ENCODE data around the gene ADIPOR2. TPM values are rescaled to one million over a fixed set of nuclear protein-coding genes. Genes with fewer than 3 reads are reported as not detected.

The ADIPOR2 gene
- polyA plus RNA-seq, 2 of the 4 experiments (the other 2 are of a cell fraction), result 60.4 to 65.4 TPM

DNA sequence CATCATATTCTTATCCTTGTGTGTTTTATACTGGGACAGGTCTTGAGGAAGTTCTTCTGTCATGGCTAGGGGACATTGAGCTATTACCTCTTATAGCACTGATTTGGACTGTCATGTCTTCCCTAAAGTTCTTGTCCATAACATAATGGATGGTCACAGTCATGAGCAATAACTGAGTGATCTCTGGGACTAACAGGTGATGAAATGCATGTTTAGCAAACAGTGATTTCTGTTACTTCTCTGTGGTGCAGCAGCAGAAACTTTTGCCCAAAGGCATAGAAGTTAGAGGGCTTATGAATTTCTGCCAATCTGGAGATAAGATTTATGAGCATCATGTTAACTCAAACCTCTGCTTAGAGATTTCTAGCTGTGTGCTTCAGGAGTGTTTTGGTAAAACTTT is 5.9 kb downstream of the ADIPOR2 start:
- Histone ChIP-seq H3K9me3 (no peaks in the 10 kb centered on the region), H3K4me3 (no peak overlapping the region), H3K4me2 (no peak overlapping the region), H3K4me1 (peaks cover 20% of the 10 kb centered on the region), H3K27ac (no peak overlapping the region)
- FAIRE-seq, result no peak
- POLR2A ChIA-PET, result no interaction called here
- CTCF ChIA-PET, result interaction anchor here (0.8 to 3.4 kb wide), 6 partner anchors 44 to 99 kb away, joined by 3 to 17 read pairs (median 8); no protein-coding TSS in a partner anchor
- no peak for DNase-seq (ENCODE audit: low read depth in 1 of 2, low spot score in 1 of 2)
- ATAC-seq, result no peak; a peak in 1 of 6 replicates
- TF ChIP-seq FOSL2 (IDR thresholded peaks at IDR 0.05) (no peak), FOSL2 (CRISPR knock-in tag; IDR thresholded peaks at IDR 0.05) (no peak), ESRRA (IDR thresholded peaks at IDR 0.05; ENCODE audit: borderline replicate concordance, low read length) (no peak), TFCP2L1 (CRISPR knock-in tag; IDR thresholded peaks at IDR 0.05) (no peak), POLR2AphosphoS2 (conservative IDR thresholded peaks at IDR 0.05; ENCODE audit: low read length) (no peak), BHLHE40 (IDR thresholded peaks at IDR 0.05; ENCODE audit: low read depth, low read length) (no peak), EHMT2 (IDR thresholded peaks at IDR 0.05; ENCODE audit: low read depth) (no peak), FOXS1 (CRISPR knock-in tag; IDR thresholded peaks at IDR 0.05) (no peak), POLR2A (IDR thresholded peaks at IDR 0.05; ENCODE audit: low read length) (no peak), MYC (IDR thresholded peaks at IDR 0.05; ENCODE audit: borderline replicate concordance, low read length) (no peak), ZSCAN20 (CRISPR knock-in tag; IDR thresholded peaks at IDR 0.05) (no peak), FOSB (CRISPR knock-in tag; IDR thresholded peaks at IDR 0.05) (no peak), CEBPB (IDR thresholded peaks at IDR 0.05) (no peak)
- TF ChIP-seq, protein P1, sequence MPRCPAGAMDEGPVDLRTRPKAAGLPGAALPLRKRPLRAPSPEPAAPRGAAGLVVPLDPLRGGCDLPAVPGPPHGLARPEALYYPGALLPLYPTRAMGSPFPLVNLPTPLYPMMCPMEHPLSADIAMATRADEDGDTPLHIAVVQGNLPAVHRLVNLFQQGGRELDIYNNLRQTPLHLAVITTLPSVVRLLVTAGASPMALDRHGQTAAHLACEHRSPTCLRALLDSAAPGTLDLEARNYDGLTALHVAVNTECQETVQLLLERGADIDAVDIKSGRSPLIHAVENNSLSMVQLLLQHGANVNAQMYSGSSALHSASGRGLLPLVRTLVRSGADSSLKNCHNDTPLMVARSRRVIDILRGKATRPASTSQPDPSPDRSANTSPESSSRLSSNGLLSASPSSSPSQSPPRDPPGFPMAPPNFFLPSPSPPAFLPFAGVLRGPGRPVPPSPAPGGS (IDR thresholded peaks at IDR 0.05), result no peak
- TF ChIP-seq, protein P2, sequence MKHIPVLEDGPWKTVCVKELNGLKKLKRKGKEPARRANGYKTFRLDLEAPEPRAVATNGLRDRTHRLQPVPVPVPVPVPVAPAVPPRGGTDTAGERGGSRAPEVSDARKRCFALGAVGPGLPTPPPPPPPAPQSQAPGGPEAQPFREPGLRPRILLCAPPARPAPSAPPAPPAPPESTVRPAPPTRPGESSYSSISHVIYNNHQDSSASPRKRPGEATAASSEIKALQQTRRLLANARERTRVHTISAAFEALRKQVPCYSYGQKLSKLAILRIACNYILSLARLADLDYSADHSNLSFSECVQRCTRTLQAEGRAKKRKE (CRISPR knock-in tag; IDR thresholded peaks at IDR 0.05; ENCODE audit: low read depth), result no peak
- TF ChIP-seq, protein P3, sequence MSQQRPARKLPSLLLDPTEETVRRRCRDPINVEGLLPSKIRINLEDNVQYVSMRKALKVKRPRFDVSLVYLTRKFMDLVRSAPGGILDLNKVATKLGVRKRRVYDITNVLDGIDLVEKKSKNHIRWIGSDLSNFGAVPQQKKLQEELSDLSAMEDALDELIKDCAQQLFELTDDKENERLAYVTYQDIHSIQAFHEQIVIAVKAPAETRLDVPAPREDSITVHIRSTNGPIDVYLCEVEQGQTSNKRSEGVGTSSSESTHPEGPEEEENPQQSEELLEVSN (IDR thresholded peaks at IDR 0.05; ENCODE audit: borderline replicate concordance, low read depth), result no peak
- TF ChIP-seq, protein P4, sequence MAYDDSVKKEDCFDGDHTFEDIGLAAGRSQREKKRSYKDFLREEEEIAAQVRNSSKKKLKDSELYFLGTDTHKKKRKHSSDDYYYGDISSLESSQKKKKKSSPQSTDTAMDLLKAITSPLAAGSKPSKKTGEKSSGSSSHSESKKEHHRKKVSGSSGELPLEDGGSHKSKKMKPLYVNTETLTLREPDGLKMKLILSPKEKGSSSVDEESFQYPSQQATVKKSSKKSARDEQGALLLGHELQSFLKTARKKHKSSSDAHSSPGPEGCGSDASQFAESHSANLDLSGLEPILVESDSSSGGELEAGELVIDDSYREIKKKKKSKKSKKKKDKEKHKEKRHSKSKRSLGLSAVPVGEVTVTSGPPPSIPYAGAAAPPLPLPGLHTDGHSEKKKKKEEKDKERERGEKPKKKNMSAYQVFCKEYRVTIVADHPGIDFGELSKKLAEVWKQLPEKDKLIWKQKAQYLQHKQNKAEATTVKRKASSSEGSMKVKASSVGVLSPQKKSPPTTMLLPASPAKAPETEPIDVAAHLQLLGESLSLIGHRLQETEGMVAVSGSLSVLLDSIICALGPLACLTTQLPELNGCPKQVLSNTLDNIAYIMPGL (CRISPR knock-in tag; IDR thresholded peaks at IDR 0.05; ENCODE audit: borderline replicate concordance), result no peak
- TF ChIP-seq, protein P5, sequence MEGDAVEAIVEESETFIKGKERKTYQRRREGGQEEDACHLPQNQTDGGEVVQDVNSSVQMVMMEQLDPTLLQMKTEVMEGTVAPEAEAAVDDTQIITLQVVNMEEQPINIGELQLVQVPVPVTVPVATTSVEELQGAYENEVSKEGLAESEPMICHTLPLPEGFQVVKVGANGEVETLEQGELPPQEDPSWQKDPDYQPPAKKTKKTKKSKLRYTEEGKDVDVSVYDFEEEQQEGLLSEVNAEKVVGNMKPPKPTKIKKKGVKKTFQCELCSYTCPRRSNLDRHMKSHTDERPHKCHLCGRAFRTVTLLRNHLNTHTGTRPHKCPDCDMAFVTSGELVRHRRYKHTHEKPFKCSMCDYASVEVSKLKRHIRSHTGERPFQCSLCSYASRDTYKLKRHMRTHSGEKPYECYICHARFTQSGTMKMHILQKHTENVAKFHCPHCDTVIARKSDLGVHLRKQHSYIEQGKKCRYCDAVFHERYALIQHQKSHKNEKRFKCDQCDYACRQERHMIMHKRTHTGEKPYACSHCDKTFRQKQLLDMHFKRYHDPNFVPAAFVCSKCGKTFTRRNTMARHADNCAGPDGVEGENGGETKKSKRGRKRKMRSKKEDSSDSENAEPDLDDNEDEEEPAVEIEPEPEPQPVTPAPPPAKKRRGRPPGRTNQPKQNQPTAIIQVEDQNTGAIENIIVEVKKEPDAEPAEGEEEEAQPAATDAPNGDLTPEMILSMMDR (IDR thresholded peaks at IDR 0.05), result no peak
- TF ChIP-seq, protein P6, sequence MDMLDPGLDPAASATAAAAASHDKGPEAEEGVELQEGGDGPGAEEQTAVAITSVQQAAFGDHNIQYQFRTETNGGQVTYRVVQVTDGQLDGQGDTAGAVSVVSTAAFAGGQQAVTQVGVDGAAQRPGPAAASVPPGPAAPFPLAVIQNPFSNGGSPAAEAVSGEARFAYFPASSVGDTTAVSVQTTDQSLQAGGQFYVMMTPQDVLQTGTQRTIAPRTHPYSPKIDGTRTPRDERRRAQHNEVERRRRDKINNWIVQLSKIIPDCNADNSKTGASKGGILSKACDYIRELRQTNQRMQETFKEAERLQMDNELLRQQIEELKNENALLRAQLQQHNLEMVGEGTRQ (IDR thresholded peaks at IDR 0.05), result no peak

DNA sequence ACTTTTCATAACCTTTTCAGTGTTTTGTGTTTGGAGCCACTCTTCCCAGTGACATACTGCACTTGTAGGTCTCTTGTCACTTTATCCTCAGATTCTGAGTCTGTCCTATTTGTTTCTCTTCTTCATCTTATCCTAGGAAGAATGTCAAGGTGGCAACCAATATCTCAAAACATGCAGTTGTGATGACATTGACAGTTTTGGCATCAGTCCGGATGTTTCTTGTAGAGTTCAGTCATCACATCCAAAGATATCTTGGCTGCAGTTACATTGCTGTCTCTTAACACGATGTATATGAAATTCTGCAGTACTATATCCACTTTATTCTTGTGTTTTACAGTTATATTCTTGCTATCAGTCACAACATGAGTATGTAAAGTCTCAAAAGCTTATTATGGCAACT is 6.4 kb downstream of the ADIPOR2 start:
- CTCF ChIA-PET, result interaction anchor here (0.7 to 3.4 kb wide), 8 partner anchors 13 to 243 kb away, joined by 3 to 17 read pairs (median 4); no protein-coding TSS in a partner anchor
- Histone ChIP-seq H3K4me3 (no peak overlapping the region), H3K9me3 (no peaks in the 10 kb centered on the region), H3K4me2 (no peak overlapping the region), H3K27ac (no peak overlapping the region), H3K4me1 (peaks cover 15% of the 10 kb centered on the region)
- ATAC-seq (no peak), DNase-seq (ENCODE audit: low read depth in 1 of 2, low spot score in 1 of 2) (no peak), FAIRE-seq (no peak)
- WGBS (ENCODE audit: missing lambda C conversion rate), result 78% methylated on average over 2 of the region's 2 CpGs
- peak; percentile 58 for TF ChIP-seq MAFK (IDR thresholded peaks at IDR 0.05; ENCODE audit: partially characterized antibody)
- TF ChIP-seq, protein P3 (IDR thresholded peaks at IDR 0.05; ENCODE audit: borderline replicate concordance, low read depth), result no peak
- TF ChIP-seq HEYL (CRISPR knock-in tag; IDR thresholded peaks at IDR 0.05), result no peak
- TF ChIP-seq HOXB13 (CRISPR knock-in tag; IDR thresholded peaks at IDR 0.05; ENCODE audit: low read depth), result no peak
- POLR2A ChIA-PET, result no interaction called here
